GM23248 (cell line): Measurements from ENCODE around the gene UHRF2.

ENCODE experiments used
- EZH2 ChIP-seq: fragments of 200-600 bp; sonication (generic); IDR thresholded peaks from 2 replicates; pipeline ENCODE4 v1.6.1; 2018; ENCODE audit warnings: antibody characterized with exemption, mild to moderate bottlenecking; ENCODE audit not compliant: insufficient read depth, poor library complexity, severe bottlenecking
- EZH2phosphoT487 ChIP-seq: fragments of 200-600 bp; sonication (generic); IDR thresholded peaks from 2 replicates; pipeline ENCODE4 v1.6.1; 2018; ENCODE audit warnings: antibody characterized with exemption, moderate library complexity, mild to moderate bottlenecking, low read depth; ENCODE audit not compliant: insufficient read depth

- TF ChIP-seq EZH2 (no peak), EZH2phosphoT487 (no peak)
These were observed 28.3 kb downstream of the UHRF2 start for GRCh38 chr9:6441269-6441668.
